HUES6 (cell line): Measurements from ENCODE around the gene PDZD2.

Source experiments
- H3K27ac ChIP-seq: 2 replicates; pipeline ENCODE4 v1.7.0; 2013; ENCODE audit warnings: low read depth, mild to moderate bottlenecking, low read length, inconsistent platforms
- H3K27me3 ChIP-seq: 2 replicates; pipeline ENCODE4 v1.6.1; 2013; ENCODE audit warnings: low read length; ENCODE audit not compliant: control insufficient read depth, insufficient read depth
- H3K36me3 ChIP-seq: 2 replicates; pipeline ENCODE4 v1.6.1; 2013; ENCODE audit warnings: low read length; ENCODE audit not compliant: control insufficient read depth, insufficient read depth
- H3K4me1 ChIP-seq: 2 replicates; pipeline ENCODE4 v1.6.1; 2013; ENCODE audit warnings: low read length; ENCODE audit not compliant: control insufficient read depth, insufficient read depth
- H3K4me3 ChIP-seq: 2 replicates; pipeline ENCODE4 v1.5.1; 2013; ENCODE audit warnings: low read depth, low read length
- H3K9ac ChIP-seq: one replicate; pipeline ENCODE4 v1.6.1; 2013; ENCODE audit warnings: mild to moderate bottlenecking, low read length
- H3K9me3 ChIP-seq: 2 replicates; pipeline ENCODE4 v1.6.1; 2013; ENCODE audit warnings: low read depth, low read length; ENCODE audit not compliant: control insufficient read depth, insufficient read depth

Gene PDZD2

GRCh38 chr5:31993165-31993961, 354.4 kb downstream of the PDZD2 start:
- H3K9me3 ChIP-seq, result no peaks in the 10 kb centered on the region
- no peaks in the 10 kb centered on the region for H3K27me3 ChIP-seq
- no peak overlapping the region for H3K27ac ChIP-seq
- no peak overlapping the region for H3K4me3 ChIP-seq
- peaks cover 43% of the 10 kb centered on the region for H3K4me1 ChIP-seq
- no peak overlapping the region for H3K9ac ChIP-seq
- H3K36me3 ChIP-seq, result no peaks in the 10 kb centered on the region

GRCh38 chr5:31995006-31995405, 356.1 kb downstream of the PDZD2 start:
- Histone ChIP-seq H3K27me3 (no peaks in the 10 kb centered on the region), H3K4me3 (no peak overlapping the region), H3K36me3 (no peaks in the 10 kb centered on the region), H3K4me1 (peaks cover 40% of the 10 kb centered on the region), H3K9me3 (no peaks in the 10 kb centered on the region), H3K27ac (no peak overlapping the region), H3K9ac (no peak overlapping the region)

DNA sequence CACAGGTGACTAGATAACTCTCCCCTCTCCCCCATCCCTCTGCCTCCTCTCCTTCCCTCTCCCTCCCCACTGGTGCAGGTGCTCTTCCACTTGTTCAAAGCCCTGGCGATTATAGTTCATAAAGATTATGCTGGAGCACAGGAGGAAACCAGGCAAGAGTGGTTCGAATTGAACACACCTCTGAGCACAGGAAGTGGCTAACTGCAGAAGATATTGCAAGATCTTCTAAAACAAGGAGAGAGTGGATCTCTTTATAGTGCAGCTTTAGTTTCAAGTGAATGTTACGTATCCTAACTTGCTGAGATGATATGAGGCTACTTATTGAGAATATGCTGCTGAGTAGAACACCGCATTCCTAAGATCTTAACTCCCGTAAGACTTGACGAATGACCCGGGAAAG, 356.8 kb downstream of the PDZD2 start:
- no peak overlapping the region for H3K27ac ChIP-seq
- no peaks in the 10 kb centered on the region for H3K27me3 ChIP-seq
- H3K9me3 ChIP-seq, result no peaks in the 10 kb centered on the region
- no peak overlapping the region for H3K9ac ChIP-seq
- no peak overlapping the region for H3K4me3 ChIP-seq
- H3K4me1 ChIP-seq, result peaks cover 37% of the 10 kb centered on the region
- H3K36me3 ChIP-seq, result no peaks in the 10 kb centered on the region

GRCh38 chr5:31996909-31997308, 358.0 kb downstream of the PDZD2 start:
- Histone ChIP-seq H3K27me3 (no peaks in the 10 kb centered on the region), H3K27ac (no peak overlapping the region), H3K9me3 (no peaks in the 10 kb centered on the region), H3K4me3 (no peak overlapping the region), H3K4me1 (peaks cover 30% of the 10 kb centered on the region), H3K36me3 (no peaks in the 10 kb centered on the region), H3K9ac (no peak overlapping the region)

GRCh38 chr5:31999470-31999869, 360.5 kb downstream of the PDZD2 start:
- Histone ChIP-seq H3K9me3 (no peaks in the 10 kb centered on the region), H3K27ac (no peak overlapping the region), H3K36me3 (no peaks in the 10 kb centered on the region; the same call in 1 of the 2 replicates), H3K4me1 (peaks cover 11% of the 10 kb centered on the region; the same call in 1 of the 2 replicates), H3K27me3 (no peaks in the 10 kb centered on the region), H3K4me3 (no peak overlapping the region), H3K9ac (no peak overlapping the region)

DNA sequence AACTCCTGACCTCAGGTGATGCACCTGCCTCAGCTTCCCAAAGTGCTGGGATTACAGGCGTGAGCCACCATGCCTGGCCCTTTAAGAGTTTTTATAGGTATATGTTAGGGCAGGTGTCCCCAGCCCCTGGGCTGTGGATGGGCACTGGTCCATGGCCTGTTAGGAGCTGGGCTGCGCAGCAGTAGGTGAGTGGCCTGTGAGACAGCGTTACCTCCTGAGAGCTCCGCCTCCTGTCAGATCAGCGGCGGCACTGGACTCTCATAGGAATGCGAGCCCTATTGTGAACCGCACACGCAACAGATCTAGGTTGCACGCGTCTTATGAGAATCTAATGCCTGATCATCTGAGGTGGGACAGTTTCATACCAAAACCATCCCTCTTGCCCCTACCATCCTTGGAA, 361.8 kb downstream of the PDZD2 start:
- Histone ChIP-seq H3K4me3 (no peak overlapping the region), H3K9me3 (no peaks in the 10 kb centered on the region), H3K27ac (no peak overlapping the region), H3K36me3 (no peaks in the 10 kb centered on the region; the same call in 1 of the 2 replicates), H3K9ac (no peak overlapping the region), H3K27me3 (no peaks in the 10 kb centered on the region), H3K4me1 (peaks cover 6% of the 10 kb centered on the region)

GRCh38 chr5:32001284-32001683, 362.4 kb downstream of the PDZD2 start:
- Histone ChIP-seq H3K4me3 (no peak overlapping the region), H3K4me1 (peaks cover 5% of the 10 kb centered on the region; the same call in 1 of the 2 replicates), H3K9me3 (no peaks in the 10 kb centered on the region), H3K36me3 (no peaks in the 10 kb centered on the region; the same call in 1 of the 2 replicates), H3K27ac (no peak overlapping the region), H3K27me3 (no peaks in the 10 kb centered on the region), H3K9ac (no peak overlapping the region)

GRCh38 chr5:32001707-32002106, 362.8 kb downstream of the PDZD2 start:
- H3K4me1 ChIP-seq, result peaks cover 5% of the 10 kb centered on the region; the same call in 1 of the 2 replicates
- H3K27me3 ChIP-seq, result no peaks in the 10 kb centered on the region
- H3K4me3 ChIP-seq, result no peak overlapping the region
- H3K9ac ChIP-seq, result no peak overlapping the region
- H3K27ac ChIP-seq, result no peak overlapping the region
- H3K9me3 ChIP-seq, result no peaks in the 10 kb centered on the region
- no peaks in the 10 kb centered on the region; the same call in 1 of the 2 replicates for H3K36me3 ChIP-seq

GRCh38 chr5:32002755-32003154, 363.8 kb downstream of the PDZD2 start:
- no peak overlapping the region for H3K27ac ChIP-seq
- peaks cover 5% of the 10 kb centered on the region; the same call in 1 of the 2 replicates for H3K4me1 ChIP-seq
- H3K27me3 ChIP-seq, result no peaks in the 10 kb centered on the region

DNA sequence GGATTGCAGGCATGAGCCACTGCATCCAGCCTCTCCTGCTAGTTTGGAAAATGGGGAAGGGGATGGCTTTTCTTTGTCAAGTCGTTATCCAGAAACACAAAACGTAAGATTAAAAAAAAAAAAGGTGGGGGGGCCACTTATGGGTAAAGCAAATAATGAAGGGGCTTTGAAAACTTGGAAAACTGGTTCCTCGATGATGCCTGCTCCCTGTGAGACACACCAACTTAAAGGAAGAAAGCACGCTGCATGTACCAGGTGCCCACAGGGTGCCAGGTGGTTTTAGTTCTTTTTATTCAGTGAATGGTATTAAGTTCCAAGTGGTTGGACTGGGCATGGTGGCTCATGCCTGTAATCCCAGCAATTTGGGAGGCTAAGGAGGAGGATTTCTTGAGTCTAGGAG, 365.1 kb downstream of the PDZD2 start:
- Histone ChIP-seq H3K9me3 (no peaks in the 10 kb centered on the region), H3K4me3 (no peak overlapping the region), H3K27ac (no peak overlapping the region), H3K36me3 (no peaks in the 10 kb centered on the region; the same call in 1 of the 2 replicates), H3K9ac (no peak overlapping the region), H3K27me3 (no peaks in the 10 kb centered on the region), H3K4me1 (peaks cover 5% of the 10 kb centered on the region; the same call in 1 of the 2 replicates)

More at GRCh38 chr5:32002755-32003154, 363.8 kb downstream of the PDZD2 start:
- Histone ChIP-seq H3K36me3 (no peaks in the 10 kb centered on the region; the same call in 1 of the 2 replicates), H3K4me3 (no peak overlapping the region), H3K9me3 (no peaks in the 10 kb centered on the region), H3K9ac (no peak overlapping the region)

DNA sequence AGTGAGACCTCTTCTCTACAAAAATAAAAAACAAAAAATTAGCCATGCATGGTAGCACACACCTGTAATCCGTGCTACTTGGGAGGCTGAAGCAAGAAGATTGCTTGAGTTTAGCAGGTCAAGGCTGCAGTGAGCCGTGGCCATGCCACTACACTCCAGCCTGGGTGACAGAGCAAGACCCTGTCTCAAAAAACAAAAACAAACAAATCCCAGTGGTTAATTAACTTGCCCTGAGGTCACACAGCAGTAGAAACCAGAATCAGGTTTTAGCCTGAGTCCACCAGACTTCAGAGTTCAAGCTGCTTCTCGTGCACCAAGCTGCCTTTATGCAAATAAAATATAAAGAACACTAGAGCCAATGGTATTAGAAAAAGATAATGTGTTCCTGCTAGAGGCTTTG, 365.5 kb downstream of the PDZD2 start:
- Histone ChIP-seq H3K36me3 (no peaks in the 10 kb centered on the region; the same call in 1 of the 2 replicates), H3K9me3 (no peaks in the 10 kb centered on the region), H3K27me3 (no peaks in the 10 kb centered on the region), H3K9ac (no peak overlapping the region), H3K27ac (no peak overlapping the region), H3K4me1 (peaks cover 5% of the 10 kb centered on the region; the same call in 1 of the 2 replicates), H3K4me3 (no peak overlapping the region)
